HCT116 (cell line): ENCODE measurements around the gene ADGRB3. TPM values are rescaled to one million over a fixed set of nuclear protein-coding genes. Genes with fewer than 3 reads are reported as not detected.

Source experiments
- ATAC-seq: fragments of 200-7000 bp; cut with Tn5 transposase; 2 replicates; pipeline ENCODE4 v1.9.1; 2020; ENCODE audit warnings: mild to moderate bottlenecking, moderate library complexity
- BruUV-seq: library from RNA; stranded (reverse); fragments of 400-500 nt; replicated peaks from 2 replicates; lab custom pipeline; 2021; lab: Mats Ljungman, UMichigan
- CTCF ChIA-PET: fragments of 300-600 bp; sonication (Branson Sonifier 250); formaldehyde crosslinking; loops from one replicate; lab custom pipeline; 2021; ENCODE audit warnings: antibody characterized with exemption; lab: Charles Lee
- POLR2A ChIA-PET: fragments of 300-600, 350-600 bp; sonication (Branson Sonifier 250); formaldehyde crosslinking; loops from one replicate; lab custom pipeline; 2021; ENCODE audit warnings: antibody characterized with exemption; lab: Charles Lee
- RAD21 ChIA-PET, 2 experiments: fragments of 300-600 bp; sonication (Branson Sonifier 250); formaldehyde crosslinking; loops; one replicate each; lab custom pipeline; 2023; ENCODE audit warnings: low total read pairs in 2 of 2; ENCODE audit not compliant: uncharacterized antibody in 2 of 2, unreplicated experiment in 2 of 2, low non-redundant PET in 1 of 2; lab: Charles Lee
- DNase-seq: peaks from one replicate; pipeline ENCODE4 v3.0.0-alpha.2; 2010; ENCODE audit warnings: low read depth, low spot score
- H2AFZ ChIP-seq: fragments of 200-600 bp; shearing (Covaris generic), sonication (generic); 2 replicates; pipeline ENCODE4 v1.6.1; 2017; ENCODE audit warnings: low read depth, mixed run types, mixed read lengths, antibody characterized with exemption, low read length; ENCODE audit not compliant: poor library complexity, severe bottlenecking
- H3K27ac ChIP-seq: 2 replicates; pipeline ENCODE4 v1.5.1; 2012; ENCODE audit warnings: low read depth, low read length
- H3K27me3 ChIP-seq: fragments of 200-600 bp; sonication (generic); 2 replicates; pipeline ENCODE4 v1.6.1; 2016; ENCODE audit warnings: mixed run types, low read length, mixed read lengths; ENCODE audit not compliant: insufficient read depth
- H3K36me3 ChIP-seq, 2 experiments: fragments of 200-500 bp in 1 of 2; fragments of 200-600 bp in 1 of 2; sonication (Bioruptor generic) in 1 of 2; sonication (generic) in 1 of 2; 2 replicates each; pipeline versions ENCODE4 v1.5.1 to v1.6.1; 2014 to 2016; ENCODE audit warnings: low read length in 2 of 2, inconsistent platforms in 1 of 2, mixed read lengths in 1 of 2, mixed run types in 1 of 2; ENCODE audit not compliant: insufficient read depth in 2 of 2, control insufficient read depth in 1 of 2
- H3K4me1 ChIP-seq, 2 experiments: fragments of 200-600 bp in 1 of 2; sonication (generic) in 1 of 2; 2 replicates each; pipeline versions ENCODE4 v1.5.1 to v1.6.1; 2012 to 2017; ENCODE audit warnings: low read length in 2 of 2, inconsistent platforms in 1 of 2, mild to moderate bottlenecking in 1 of 2, mixed read lengths in 1 of 2, mixed run types in 1 of 2, moderate library complexity in 1 of 2; ENCODE audit not compliant: insufficient read depth in 2 of 2, control insufficient read depth in 1 of 2
- H3K4me2 ChIP-seq: fragments of 200-600 bp; sonication (generic); 2 replicates; pipeline ENCODE4 v1.6.1; 2017; ENCODE audit warnings: mixed run types, low read length, mixed read lengths
- H3K4me3 ChIP-seq, 2 experiments: fragments of 200-600 bp in 1 of 2; sonication (generic) in 1 of 2; replicated peaks in 1 of 2; 2 replicates each; pipeline ENCODE4 v1.5.1; 2011 to 2016; ENCODE audit warnings: low read length in 2 of 2, control low read depth in 1 of 2, low read depth in 1 of 2, mild to moderate bottlenecking in 1 of 2, mixed read lengths in 1 of 2, mixed run types in 1 of 2
- H3K79me2 ChIP-seq: fragments of 200-600 bp; sonication (generic); 2 replicates; pipeline ENCODE4 v1.6.1; 2017; ENCODE audit warnings: mild to moderate bottlenecking, mixed run types, low read length, moderate library complexity, mixed read lengths; ENCODE audit not compliant: insufficient read depth
- H3K9ac ChIP-seq: fragments of 200-600 bp; sonication (generic); 2 replicates; pipeline ENCODE4 v1.6.1; 2016; ENCODE audit warnings: low read length, mixed read lengths
- H3K9me2 ChIP-seq: fragments of 200-600 bp; sonication (generic), shearing (Covaris generic); 2 replicates; pipeline ENCODE4 v1.6.1; 2017; ENCODE audit warnings: mixed run types, mild to moderate bottlenecking, moderate library complexity; ENCODE audit not compliant: insufficient read depth
- H3K9me3 ChIP-seq, 2 experiments: fragments of 200-500 bp in 1 of 2; fragments of 200-600 bp in 1 of 2; sonication (Bioruptor generic) in 1 of 2; sonication (generic) in 1 of 2; 2 replicates each; pipeline ENCODE4 v1.6.1; 2014 to 2017; ENCODE audit warnings: low read length in 2 of 2, mixed read lengths in 2 of 2, inconsistent platforms in 1 of 2, low read depth in 1 of 2, mild to moderate bottlenecking in 1 of 2, mixed run types in 1 of 2, moderate library complexity in 1 of 2; ENCODE audit not compliant: control insufficient read depth in 1 of 2, insufficient read depth in 1 of 2
- H4K20me1 ChIP-seq: fragments of 200-600 bp; sonication (generic), shearing (Covaris generic); 2 replicates; pipeline ENCODE4 v1.6.1; 2017; ENCODE audit warnings: mixed run types, mild to moderate bottlenecking, moderate library complexity; ENCODE audit not compliant: insufficient read depth
- CBX3 ChIP-seq: IDR thresholded peaks from 2 replicates; pipeline ENCODE4 v1.6.1; 2012; ENCODE audit warnings: low read depth
- CEBPB ChIP-seq: IDR thresholded peaks from 2 replicates; pipeline ENCODE4 v1.6.1; 2012; ENCODE audit warnings: low read depth
- EGR1 ChIP-seq: IDR thresholded peaks from 2 replicates; pipeline ENCODE4 v1.6.1; 2012; ENCODE audit warnings: low read depth
- EZH2 ChIP-seq: fragments of 200-600 bp; sonication (generic); IDR thresholded peaks from 2 replicates; pipeline ENCODE4 v1.6.1; 2017; ENCODE audit warnings: antibody characterized with exemption, mixed run types
- EZH2phosphoT487 ChIP-seq: fragments of 200-600 bp; IDR thresholded peaks from 2 replicates; pipeline ENCODE4 v1.6.1; 2018; ENCODE audit warnings: antibody characterized with exemption, borderline replicate concordance
- FOSL1 ChIP-seq: IDR thresholded peaks from 2 replicates; pipeline ENCODE4 v1.6.1; 2012; ENCODE audit warnings: low read depth
- JUND ChIP-seq: IDR thresholded peaks from 2 replicates; pipeline ENCODE4 v1.6.1; 2012
- POLR2A ChIP-seq: IDR thresholded peaks from 2 replicates; pipeline ENCODE4 v1.7.0; 2011; ENCODE audit warnings: borderline replicate concordance; ENCODE audit not compliant: insufficient read depth, insufficient read length; ENCODE audit errors: extremely low read depth
- RAD21 ChIP-seq: IDR thresholded peaks from 2 replicates; pipeline ENCODE4 v1.6.1; 2012; ENCODE audit warnings: low read depth, mild to moderate bottlenecking
- SIN3A ChIP-seq: IDR thresholded peaks from 2 replicates; pipeline ENCODE4 v1.6.1; 2012; ENCODE audit warnings: low read depth
- TCF7L2 ChIP-seq: IDR thresholded peaks from 2 replicates; pipeline ENCODE4 v1.7.0; 2011; ENCODE audit warnings: borderline replicate concordance, inconsistent platforms; ENCODE audit not compliant: insufficient read depth, insufficient read length; ENCODE audit errors: extremely low read depth
- YY1 ChIP-seq: IDR thresholded peaks from 2 replicates; pipeline ENCODE4 v1.6.1; 2011; ENCODE audit warnings: low read length, low read depth, moderate library complexity, mild to moderate bottlenecking; ENCODE audit not compliant: insufficient replicate concordance; ENCODE audit errors: extremely low read depth
- intact Hi-C: fragments of 100-400 bp; cut with micrococcal nuclease; formaldehyde crosslinking; loops from 2 replicates; pipeline ENCODE4 v1.10.0; 2022
- total RNA-seq: library from RNA; stranded (reverse); gene quantifications from one replicate; pipeline ENCODE4 v1.2.1, GENCODE V29; 2021; ENCODE audit not compliant: unreplicated experiment
- TF ChIP-seq, protein P1 (sequence below), 3 experiments: fragments of 200-600 bp in 1 of 3; sonication (generic) in 1 of 3; IDR thresholded peaks in 2 of 3; conservative IDR thresholded peaks in 1 of 3; 2 replicates each; pipeline ENCODE4 v1.5.1; 2012 to 2017; ENCODE audit warnings: low read depth in 2 of 3, low read length in 2 of 3, antibody characterized with exemption in 1 of 3, borderline replicate concordance in 1 of 3, control low read depth in 1 of 3, mild to moderate bottlenecking in 1 of 3, mixed read lengths in 1 of 3, mixed run types in 1 of 3, moderate library complexity in 1 of 3; ENCODE audit not compliant: insufficient read depth in 1 of 3
- TF ChIP-seq, protein P2 (sequence below): IDR thresholded peaks from 2 replicates; pipeline ENCODE4 v1.6.1; 2012
- TF ChIP-seq, protein P3 (sequence below): IDR thresholded peaks from 2 replicates; pipeline ENCODE4 v1.6.1; 2012; ENCODE audit warnings: low read depth
- TF ChIP-seq, protein P4 (sequence below): IDR thresholded peaks from 2 replicates; pipeline ENCODE4 v1.6.1; 2011; ENCODE audit warnings: mild to moderate bottlenecking, low read length, moderate library complexity; ENCODE audit not compliant: insufficient replicate concordance; ENCODE audit errors: extremely low read depth

ADGRB3 gene
- total RNA-seq, 1 experiment from 2014 or later, result not detected

DNA sequence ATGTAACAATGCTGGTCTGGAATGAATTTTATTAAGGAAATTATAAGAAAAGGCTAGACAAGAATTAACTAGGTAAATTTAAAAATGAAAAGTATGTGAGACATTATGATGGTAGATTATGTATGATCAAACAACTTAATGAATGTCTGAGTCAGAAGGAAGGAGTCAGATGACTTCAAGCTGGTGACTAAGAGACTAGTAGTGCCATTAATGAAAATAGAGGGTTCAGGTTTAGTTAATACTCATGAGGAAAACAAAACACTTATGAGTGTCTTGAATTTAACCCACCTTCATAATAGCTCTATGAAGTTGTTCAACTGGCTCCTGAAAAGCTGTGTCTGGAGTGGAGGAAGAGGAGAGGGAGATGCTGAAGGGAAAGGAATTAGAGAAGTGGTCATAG is 256.3 kb downstream of the ADGRB3 start:
- Histone ChIP-seq H3K27me3 (no peaks in the 10 kb centered on the region), H2AFZ (no peak overlapping the region), H3K4me3 (no peak overlapping the region), H3K79me2 (no peaks in the 10 kb centered on the region), H3K27ac (no peak overlapping the region), H4K20me1 (no peaks in the 10 kb centered on the region), H3K36me3 (no peaks in the 10 kb centered on the region), H3K4me1 (no peaks in the 10 kb centered on the region), H3K9me2 (no peaks in the 10 kb centered on the region), H3K9me3 (peaks cover 6 to 9% of the 10 kb centered on the region in 2 experiments; a peak in 2 of 4 replicates), H3K4me2 (no peak overlapping the region), H3K9ac (no peak overlapping the region)
- ATAC-seq (no peak), DNase-seq (no peak)
- POLR2A ChIA-PET, result no interaction called here
- BruUV-seq, result no TSS peak
- RAD21 ChIA-PET, result no interaction called here
- no peak for TF ChIP-seq CBX3
- TF ChIP-seq, protein P1, sequence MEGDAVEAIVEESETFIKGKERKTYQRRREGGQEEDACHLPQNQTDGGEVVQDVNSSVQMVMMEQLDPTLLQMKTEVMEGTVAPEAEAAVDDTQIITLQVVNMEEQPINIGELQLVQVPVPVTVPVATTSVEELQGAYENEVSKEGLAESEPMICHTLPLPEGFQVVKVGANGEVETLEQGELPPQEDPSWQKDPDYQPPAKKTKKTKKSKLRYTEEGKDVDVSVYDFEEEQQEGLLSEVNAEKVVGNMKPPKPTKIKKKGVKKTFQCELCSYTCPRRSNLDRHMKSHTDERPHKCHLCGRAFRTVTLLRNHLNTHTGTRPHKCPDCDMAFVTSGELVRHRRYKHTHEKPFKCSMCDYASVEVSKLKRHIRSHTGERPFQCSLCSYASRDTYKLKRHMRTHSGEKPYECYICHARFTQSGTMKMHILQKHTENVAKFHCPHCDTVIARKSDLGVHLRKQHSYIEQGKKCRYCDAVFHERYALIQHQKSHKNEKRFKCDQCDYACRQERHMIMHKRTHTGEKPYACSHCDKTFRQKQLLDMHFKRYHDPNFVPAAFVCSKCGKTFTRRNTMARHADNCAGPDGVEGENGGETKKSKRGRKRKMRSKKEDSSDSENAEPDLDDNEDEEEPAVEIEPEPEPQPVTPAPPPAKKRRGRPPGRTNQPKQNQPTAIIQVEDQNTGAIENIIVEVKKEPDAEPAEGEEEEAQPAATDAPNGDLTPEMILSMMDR (IDR thresholded peaks at IDR 0.05 in 2 of 3, conservative IDR thresholded peaks at IDR 0.05 in 1 of 3; ENCODE audit: borderline replicate concordance in 1 of 3, insufficient read depth in 1 of 3, low read depth in 2 of 3, low read length in 2 of 3), result no peak
- no peak for TF ChIP-seq FOSL1
- TF ChIP-seq TCF7L2, result no peak
- no peak for TF ChIP-seq EGR1
- no peak for TF ChIP-seq EZH2
- TF ChIP-seq, protein P2, sequence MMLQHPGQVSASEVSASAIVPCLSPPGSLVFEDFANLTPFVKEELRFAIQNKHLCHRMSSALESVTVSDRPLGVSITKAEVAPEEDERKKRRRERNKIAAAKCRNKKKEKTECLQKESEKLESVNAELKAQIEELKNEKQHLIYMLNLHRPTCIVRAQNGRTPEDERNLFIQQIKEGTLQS, result no peak
- TF ChIP-seq CEBPB, result no peak
- no peak for TF ChIP-seq EZH2phosphoT487
- TF ChIP-seq RAD21, result no peak
- no peak for TF ChIP-seq POLR2A
- TF ChIP-seq, protein P3, sequence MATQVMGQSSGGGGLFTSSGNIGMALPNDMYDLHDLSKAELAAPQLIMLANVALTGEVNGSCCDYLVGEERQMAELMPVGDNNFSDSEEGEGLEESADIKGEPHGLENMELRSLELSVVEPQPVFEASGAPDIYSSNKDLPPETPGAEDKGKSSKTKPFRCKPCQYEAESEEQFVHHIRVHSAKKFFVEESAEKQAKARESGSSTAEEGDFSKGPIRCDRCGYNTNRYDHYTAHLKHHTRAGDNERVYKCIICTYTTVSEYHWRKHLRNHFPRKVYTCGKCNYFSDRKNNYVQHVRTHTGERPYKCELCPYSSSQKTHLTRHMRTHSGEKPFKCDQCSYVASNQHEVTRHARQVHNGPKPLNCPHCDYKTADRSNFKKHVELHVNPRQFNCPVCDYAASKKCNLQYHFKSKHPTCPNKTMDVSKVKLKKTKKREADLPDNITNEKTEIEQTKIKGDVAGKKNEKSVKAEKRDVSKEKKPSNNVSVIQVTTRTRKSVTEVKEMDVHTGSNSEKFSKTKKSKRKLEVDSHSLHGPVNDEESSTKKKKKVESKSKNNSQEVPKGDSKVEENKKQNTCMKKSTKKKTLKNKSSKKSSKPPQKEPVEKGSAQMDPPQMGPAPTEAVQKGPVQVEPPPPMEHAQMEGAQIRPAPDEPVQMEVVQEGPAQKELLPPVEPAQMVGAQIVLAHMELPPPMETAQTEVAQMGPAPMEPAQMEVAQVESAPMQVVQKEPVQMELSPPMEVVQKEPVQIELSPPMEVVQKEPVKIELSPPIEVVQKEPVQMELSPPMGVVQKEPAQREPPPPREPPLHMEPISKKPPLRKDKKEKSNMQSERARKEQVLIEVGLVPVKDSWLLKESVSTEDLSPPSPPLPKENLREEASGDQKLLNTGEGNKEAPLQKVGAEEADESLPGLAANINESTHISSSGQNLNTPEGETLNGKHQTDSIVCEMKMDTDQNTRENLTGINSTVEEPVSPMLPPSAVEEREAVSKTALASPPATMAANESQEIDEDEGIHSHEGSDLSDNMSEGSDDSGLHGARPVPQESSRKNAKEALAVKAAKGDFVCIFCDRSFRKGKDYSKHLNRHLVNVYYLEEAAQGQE, result no peak
- no peak for TF ChIP-seq JUND
- TF ChIP-seq, protein P4, sequence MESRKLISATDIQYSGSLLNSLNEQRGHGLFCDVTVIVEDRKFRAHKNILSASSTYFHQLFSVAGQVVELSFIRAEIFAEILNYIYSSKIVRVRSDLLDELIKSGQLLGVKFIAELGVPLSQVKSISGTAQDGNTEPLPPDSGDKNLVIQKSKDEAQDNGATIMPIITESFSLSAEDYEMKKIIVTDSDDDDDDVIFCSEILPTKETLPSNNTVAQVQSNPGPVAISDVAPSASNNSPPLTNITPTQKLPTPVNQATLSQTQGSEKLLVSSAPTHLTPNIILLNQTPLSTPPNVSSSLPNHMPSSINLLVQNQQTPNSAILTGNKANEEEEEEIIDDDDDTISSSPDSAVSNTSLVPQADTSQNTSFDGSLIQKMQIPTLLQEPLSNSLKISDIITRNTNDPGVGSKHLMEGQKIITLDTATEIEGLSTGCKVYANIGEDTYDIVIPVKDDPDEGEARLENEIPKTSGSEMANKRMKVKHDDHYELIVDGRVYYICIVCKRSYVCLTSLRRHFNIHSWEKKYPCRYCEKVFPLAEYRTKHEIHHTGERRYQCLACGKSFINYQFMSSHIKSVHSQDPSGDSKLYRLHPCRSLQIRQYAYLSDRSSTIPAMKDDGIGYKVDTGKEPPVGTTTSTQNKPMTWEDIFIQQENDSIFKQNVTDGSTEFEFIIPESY, result no peak
- TF ChIP-seq YY1, result no peak
- TF ChIP-seq SIN3A, result no peak
- intact Hi-C loops, result no loop called here
- CTCF ChIA-PET, result no interaction called here
